ENCODE results near the gene TNS1. TPM values are rescaled to one million over a fixed set of nuclear protein-coding genes. Genes with fewer than 3 reads are reported as not detected.

TNS1 gene
- total RNA-seq, 1 experiment from 2014 or later = 4.5 TPM

- POLR2A ChIA-PET = no interaction called here
- H3K27ac Mint-ChIP-seq = no peak overlapping the region
- DNase-seq (ENCODE audit: low spot score) = no peak
- no peak for ATAC-seq
- H3K27me3 Mint-ChIP-seq (ENCODE audit: low read depth) = no peaks in the 10 kb centered on the region
- H3K36me3 Mint-ChIP-seq = no peaks in the 10 kb centered on the region
- TF ChIP-seq EMX1 (CRISPR knock-in tag; IDR thresholded peaks at IDR 0.05) (no peak), ZBTB21 (CRISPR knock-in tag; IDR thresholded peaks at IDR 0.05; ENCODE audit: borderline replicate concordance) (no peak), FOXP4 (CRISPR knock-in tag; IDR thresholded peaks at IDR 0.05) (no peak)
- CTCF ChIA-PET = interaction anchor here (1.0 to 2.3 kb wide), 3 partner anchors 32 to 69 kb away, joined by 4 to 7 read pairs (median 6); no protein-coding TSS in a partner anchor
- no peaks in the 10 kb centered on the region for H3K9me3 Mint-ChIP-seq
- peaks cover 18% of the 10 kb centered on the region for H3K4me1 Mint-ChIP-seq
- H3K4me3 Mint-ChIP-seq = no peak overlapping the region
Observed at GRCh38 chr2:217854684-217855420, 147.9 kb downstream of the TNS1 start.

- POLR2A ChIA-PET = no interaction called here
- no peak for ATAC-seq
- no peaks in the 10 kb centered on the region for H3K9me3 Mint-ChIP-seq
- no peak overlapping the region for H3K4me3 Mint-ChIP-seq
- no peaks in the 10 kb centered on the region for H3K36me3 Mint-ChIP-seq
- TF ChIP-seq RORB (CRISPR knock-in tag; IDR thresholded peaks at IDR 0.05) (no peak), GRHL2 (CRISPR knock-in tag; IDR thresholded peaks at IDR 0.05; ENCODE audit: insufficient replicate concordance, severe bottlenecking) (no peak)
- H3K27me3 Mint-ChIP-seq (ENCODE audit: low read depth) = no peaks in the 10 kb centered on the region
- H3K27ac Mint-ChIP-seq = no peak overlapping the region
- DNase-seq (ENCODE audit: low spot score) = no peak
- CTCF ChIA-PET = interaction anchor here (0.8 to 2.2 kb wide), 4 partner anchors 18 to 140 kb away, joined by 3 to 7 read pairs (median 4); no protein-coding TSS in a partner anchor
- peaks cover 13% of the 10 kb centered on the region for H3K4me1 Mint-ChIP-seq
Observed at GRCh38 chr2:217853961-217854360, 148.8 kb downstream of the TNS1 start.

DNA sequence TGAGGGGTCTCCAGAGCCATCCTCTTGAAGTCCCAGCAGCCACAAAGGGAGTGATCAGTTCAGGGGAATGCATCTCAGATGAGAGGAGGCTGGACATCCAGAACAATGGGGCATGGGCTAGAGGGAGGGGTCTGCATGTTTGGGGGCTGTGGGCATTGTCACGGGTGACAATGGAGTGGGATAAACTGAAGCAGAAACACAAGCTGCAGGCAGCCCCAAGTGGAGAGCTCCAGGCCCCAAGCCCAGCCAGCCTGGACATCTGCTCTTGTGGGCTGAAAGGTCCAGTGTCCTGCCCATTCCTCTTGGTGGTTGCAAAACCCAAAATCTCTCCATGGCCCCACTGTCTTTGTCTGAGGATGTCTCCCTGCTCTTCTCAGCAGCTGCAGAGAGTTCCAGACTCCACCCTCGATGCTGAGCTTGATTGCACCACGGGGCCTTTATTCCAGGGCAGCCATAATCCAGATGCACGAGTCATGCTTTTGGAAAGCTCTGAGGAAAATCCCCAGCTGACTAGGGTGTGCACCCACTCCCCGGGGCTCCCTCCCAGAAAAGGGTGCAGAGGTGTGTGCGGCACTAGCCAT is 149.4 kb downstream of the TNS1 start:
- Mint-ChIP-seq H3K36me3 (no peaks in the 10 kb centered on the region), H3K27me3 (ENCODE audit: low read depth) (no peaks in the 10 kb centered on the region), H3K9me3 (no peaks in the 10 kb centered on the region), H3K27ac (no peak overlapping the region), H3K4me3 (no peak overlapping the region), H3K4me1 (peaks cover 13% of the 10 kb centered on the region)
- ChIA-PET CTCF (interaction anchor here (0.8 to 2.2 kb wide), 4 partner anchors 17 to 140 kb away, joined by 3 to 7 read pairs (median 4); no protein-coding TSS in a partner anchor), POLR2A (no interaction called here)
- DNase-seq (ENCODE audit: low spot score) = no peak
- TF ChIP-seq, protein P1, sequence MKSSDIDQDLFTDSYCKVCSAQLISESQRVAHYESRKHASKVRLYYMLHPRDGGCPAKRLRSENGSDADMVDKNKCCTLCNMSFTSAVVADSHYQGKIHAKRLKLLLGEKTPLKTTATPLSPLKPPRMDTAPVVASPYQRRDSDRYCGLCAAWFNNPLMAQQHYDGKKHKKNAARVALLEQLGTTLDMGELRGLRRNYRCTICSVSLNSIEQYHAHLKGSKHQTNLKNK (CRISPR knock-in tag; IDR thresholded peaks at IDR 0.05) = no peak
- TF ChIP-seq E2F5 (CRISPR knock-in tag; IDR thresholded peaks at IDR 0.05) = no peak
- no peak for TF ChIP-seq MXD4 (CRISPR knock-in tag; IDR thresholded peaks at IDR 0.05; ENCODE audit: borderline replicate concordance)
- no peak for ATAC-seq

GRCh38 chr2:217852555-217853211 is 150.1 kb downstream of the TNS1 start:
- ATAC-seq (no peak), DNase-seq (ENCODE audit: low spot score) (no peak)
- H3K4me3 Mint-ChIP-seq = no peak overlapping the region
- no peaks in the 10 kb centered on the region for H3K36me3 Mint-ChIP-seq
- CTCF ChIA-PET = interaction anchor here (1.1 to 2.2 kb wide), 3 partner anchors 34 to 141 kb away, joined by 3 to 7 read pairs (median 4); no protein-coding TSS in a partner anchor
- POLR2A ChIA-PET = no interaction called here
- no peaks in the 10 kb centered on the region for H3K27me3 Mint-ChIP-seq (ENCODE audit: low read depth)
- H3K9me3 Mint-ChIP-seq = no peaks in the 10 kb centered on the region
- H3K27ac Mint-ChIP-seq = no peak overlapping the region
- H3K4me1 Mint-ChIP-seq = peaks cover 6% of the 10 kb centered on the region; the same call in 1 of the 2 replicates
- TF ChIP-seq CREM (CRISPR knock-in tag; IDR thresholded peaks at IDR 0.05) (no peak), NFE2L1 (CRISPR knock-in tag; IDR thresholded peaks at IDR 0.05) (no peak), SMAD3 (CRISPR knock-in tag; IDR thresholded peaks at IDR 0.05; ENCODE audit: borderline replicate concordance) (no peak), PRDM15 (CRISPR knock-in tag; IDR thresholded peaks at IDR 0.05) (no peak), ZNF219 (CRISPR knock-in tag; IDR thresholded peaks at IDR 0.05; ENCODE audit: borderline replicate concordance) (no peak), ZNF121 (CRISPR knock-in tag; IDR thresholded peaks at IDR 0.05) (no peak)
- TF ChIP-seq, protein P2, sequence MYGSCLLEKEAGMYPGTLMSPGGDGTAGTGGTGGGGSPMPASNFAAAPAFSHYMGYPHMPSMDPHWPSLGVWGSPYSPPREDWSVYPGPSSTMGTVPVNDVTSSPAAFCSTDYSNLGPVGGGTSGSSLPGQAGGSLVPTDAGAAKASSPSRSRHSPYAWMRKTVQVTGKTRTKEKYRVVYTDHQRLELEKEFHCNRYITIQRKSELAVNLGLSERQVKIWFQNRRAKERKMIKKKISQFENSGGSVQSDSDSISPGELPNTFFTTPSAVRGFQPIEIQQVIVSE (CRISPR knock-in tag; IDR thresholded peaks at IDR 0.05; ENCODE audit: borderline replicate concordance) = no peak

Data from WTC11 (cell line).